Choroid plexus epithelial cell (primary cell): Measurements from ENCODE around the gene TLE5.

Source experiments
- DNase-seq: peaks from one replicate; pipeline ENCODE4 v3.0.0-alpha.2; 2010; ENCODE audit warnings: low read depth
- H3K4me3 ChIP-seq: 2 replicates; pipeline ENCODE4 v1.5.1; 2011; ENCODE audit warnings: low read depth, mild to moderate bottlenecking, control low read depth, low read length, moderate library complexity
- CTCF ChIP-seq: conservative IDR thresholded peaks from 2 replicates; pipeline ENCODE4 v1.5.1; 2011; ENCODE audit warnings: low read depth, mild to moderate bottlenecking, control low read depth, inconsistent platforms, low read length, moderate library complexity

Gene TLE5, protein sequence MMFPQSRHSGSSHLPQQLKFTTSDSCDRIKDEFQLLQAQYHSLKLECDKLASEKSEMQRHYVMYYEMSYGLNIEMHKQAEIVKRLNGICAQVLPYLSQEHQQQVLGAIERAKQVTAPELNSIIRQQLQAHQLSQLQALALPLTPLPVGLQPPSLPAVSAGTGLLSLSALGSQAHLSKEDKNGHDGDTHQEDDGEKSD

GRCh38 chr19:3062165-3063105, at the start of gene TLE5:
Gene TLE5, minus strand, starts transcription at chr19:3062495. Its CDS starts 295 bp downstream, at chr19:3062200.
- no peak for TF ChIP-seq CTCF
- DNase-seq = peak; percentile 26
- H3K4me3 ChIP-seq = peak within 1 kb of the TSS; percentile 78

DNA sequence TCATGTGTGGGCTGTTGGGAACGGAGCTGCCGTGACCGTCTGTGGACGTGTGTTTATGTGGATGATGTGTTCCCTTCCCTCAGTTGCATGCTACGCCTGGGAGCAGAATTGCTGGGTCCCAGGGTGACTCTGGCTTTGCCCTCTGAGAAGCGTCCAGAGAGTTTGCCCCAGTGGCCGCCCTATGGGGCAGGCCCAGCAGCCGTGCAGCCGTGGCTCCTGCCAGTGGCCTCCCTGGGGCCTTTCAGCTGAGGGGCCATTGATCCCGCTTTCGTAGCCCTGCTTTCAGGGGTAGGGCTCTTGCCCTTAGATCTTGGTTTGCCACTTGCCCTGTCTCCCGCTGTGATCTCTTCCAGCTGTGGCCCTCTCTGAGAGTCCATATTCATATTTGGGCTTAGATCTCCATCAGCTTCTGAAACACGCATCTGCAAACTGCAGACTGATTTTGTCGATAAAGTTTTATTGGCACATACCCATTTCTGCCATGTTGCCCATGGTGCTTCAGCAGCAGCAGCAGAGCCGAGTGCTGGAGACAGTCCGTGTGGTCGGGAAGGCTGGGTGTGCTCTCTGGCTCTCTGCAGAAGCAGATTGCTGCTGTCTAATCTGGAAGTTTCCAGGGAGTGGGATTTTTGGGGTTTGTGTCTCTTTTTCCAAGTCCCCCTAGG, 49.4 kb upstream of the TLE5 start:
- no peak for TF ChIP-seq CTCF
- H3K4me3 ChIP-seq = no peak overlapping the region
- no peak for DNase-seq

- no peak for TF ChIP-seq CTCF
- DNase-seq = no peak
- no peak overlapping the region for H3K4me3 ChIP-seq
These were observed 48.0 kb upstream of the TLE5 start for GRCh38 chr19:3110126-3110825.

DNA sequence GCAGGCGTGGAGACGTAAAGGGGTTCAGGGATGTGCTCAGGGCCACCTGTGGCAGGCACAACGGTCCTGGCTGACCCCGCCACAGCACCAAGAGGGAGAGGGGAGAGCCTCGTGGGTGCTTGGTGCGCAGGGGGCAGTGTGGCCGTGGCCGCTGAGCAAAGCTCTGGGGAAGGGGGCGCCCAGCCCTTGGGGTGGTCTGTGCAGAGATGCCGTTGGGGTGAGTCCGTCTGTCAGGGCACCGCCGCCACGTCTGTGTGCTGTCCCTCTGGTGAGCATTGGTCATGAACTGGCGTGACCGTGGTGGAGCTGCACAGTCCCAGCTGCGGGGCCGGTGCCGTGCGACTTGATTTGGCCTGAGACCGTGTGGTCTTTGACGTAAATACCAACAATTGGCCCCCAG, 47.2 kb upstream of the TLE5 start:
- no peak for DNase-seq
- H3K4me3 ChIP-seq = no peak overlapping the region
- TF ChIP-seq CTCF = no peak

GRCh38 chr19:3108775-3109174, 46.5 kb upstream of the TLE5 start:
- peak; percentile 92 for TF ChIP-seq CTCF
- H3K4me3 ChIP-seq = no peak overlapping the region

GRCh38 chr19:3107658-3108057, 45.4 kb upstream of the TLE5 start:
- no peak for DNase-seq
- TF ChIP-seq CTCF = no peak

More at GRCh38 chr19:3108775-3109174, 46.5 kb upstream of the TLE5 start:
- DNase-seq = peak; percentile 72

More at GRCh38 chr19:3107658-3108057, 45.4 kb upstream of the TLE5 start:
- no peak overlapping the region for H3K4me3 ChIP-seq
